HEK293 (cell line): Measurements from ENCODE around the gene ST6GALNAC1.

ENCODE experiments used
- GFI1B ChIP-seq: fragments of 450-650 bp; formaldehyde crosslinking; IDR thresholded peaks from 2 replicates; pipeline ENCODE4 v1.5.1; 2016; ENCODE audit warnings: missing biosample characterization, missing genetic modification characterization
- HOXA7 ChIP-seq: sonication (generic); formaldehyde crosslinking; IDR thresholded peaks from 2 replicates; pipeline ENCODE4 v1.8.1; 2022; ENCODE audit warnings: missing genetic modification reagents, borderline replicate concordance
- HOXD13 ChIP-seq: sonication (generic); formaldehyde crosslinking; IDR thresholded peaks from 2 replicates; pipeline ENCODE4 v1.8.0; 2022; ENCODE audit warnings: missing genetic modification reagents, borderline replicate concordance
- MYNN ChIP-seq: fragments of 450-650 bp; formaldehyde crosslinking; IDR thresholded peaks from 2 replicates; pipeline ENCODE4 v1.5.1; 2016; ENCODE audit warnings: missing biosample characterization, missing genetic modification characterization, borderline replicate concordance
- PRDM1 ChIP-seq: fragments of 450-650 bp; formaldehyde crosslinking; IDR thresholded peaks from 2 replicates; pipeline ENCODE4; 2016; ENCODE audit warnings: missing biosample characterization, missing genetic modification characterization
- REPIN1 ChIP-seq: fragments of 450-650 bp; formaldehyde crosslinking; IDR thresholded peaks from 2 replicates; pipeline ENCODE4 v1.5.1; 2017; ENCODE audit warnings: missing biosample characterization, missing genetic modification characterization, low read depth
- SCRT2 ChIP-seq: fragments of 450-650 bp; formaldehyde crosslinking; IDR thresholded peaks from 2 replicates; pipeline ENCODE4 v1.5.1; 2016; ENCODE audit warnings: missing biosample characterization, missing genetic modification characterization
- TRIM28 ChIP-seq: IDR thresholded peaks from 2 replicates; pipeline ENCODE4 v1.6.1; 2011; ENCODE audit warnings: low read length, control low read depth, borderline replicate concordance
- ZBTB21 ChIP-seq: fragments of 450-650 bp; formaldehyde crosslinking; IDR thresholded peaks from 2 replicates; pipeline ENCODE4 v1.5.1; 2017; ENCODE audit warnings: missing biosample characterization, missing genetic modification characterization
- ZBTB8A ChIP-seq: fragments of 450-650 bp; formaldehyde crosslinking; IDR thresholded peaks from 2 replicates; pipeline ENCODE4 v1.5.1; 2016; ENCODE audit warnings: missing biosample characterization, missing genetic modification characterization
- ZNF112 ChIP-seq: fragments of 450-650 bp; formaldehyde crosslinking; IDR thresholded peaks from 2 replicates; pipeline ENCODE4 v1.5.0; 2017; ENCODE audit warnings: missing biosample characterization, missing genetic modification characterization
- ZNF114 ChIP-seq: fragments of 450-650 bp; formaldehyde crosslinking; IDR thresholded peaks from 2 replicates; pipeline ENCODE4 v1.5.0; 2017; ENCODE audit warnings: missing biosample characterization, missing genetic modification characterization
- ZNF155 ChIP-seq: fragments of 450-650 bp; formaldehyde crosslinking; IDR thresholded peaks from 2 replicates; pipeline ENCODE4 v1.5.1; 2016; ENCODE audit warnings: missing biosample characterization, missing genetic modification characterization
- ZNF221 ChIP-seq: fragments of 450-650 bp; formaldehyde crosslinking; IDR thresholded peaks from 2 replicates; pipeline ENCODE4 v1.5.1; 2017; ENCODE audit warnings: missing biosample characterization, missing genetic modification characterization, borderline replicate concordance
- ZNF274 ChIP-seq, 2 experiments: fragments of 200-500 bp in 1 of 2; fragments of 450-650 bp in 1 of 2; sonication (Bioruptor generic) in 1 of 2; formaldehyde crosslinking in 1 of 2; IDR thresholded peaks; 2 replicates each; pipeline versions ENCODE4 v1.5.1 to v1.6.1; 2014 to 2016; ENCODE audit warnings: borderline replicate concordance in 1 of 2, inconsistent platforms in 1 of 2, low read length in 1 of 2, missing biosample characterization in 1 of 2, missing genetic modification characterization in 1 of 2
- ZNF280D ChIP-seq: fragments of 450-650 bp; formaldehyde crosslinking; IDR thresholded peaks from 2 replicates; pipeline ENCODE4 v1.5.1; 2016; ENCODE audit warnings: missing biosample characterization, missing genetic modification characterization
- ZNF302 ChIP-seq: fragments of 450-650 bp; formaldehyde crosslinking; IDR thresholded peaks from 2 replicates; pipeline ENCODE4 v1.5.1; 2016; ENCODE audit warnings: missing biosample characterization, missing genetic modification characterization, low read depth
- ZNF341 ChIP-seq: fragments of 450-650 bp; formaldehyde crosslinking; IDR thresholded peaks from 2 replicates; pipeline ENCODE4; 2016; ENCODE audit warnings: low read depth, missing biosample characterization, missing genetic modification characterization
- ZNF350 ChIP-seq: fragments of 450-650 bp; formaldehyde crosslinking; IDR thresholded peaks from 2 replicates; pipeline ENCODE4 v1.5.0; 2017; ENCODE audit warnings: missing biosample characterization, mild to moderate bottlenecking, missing genetic modification characterization
- ZNF354C ChIP-seq: fragments of 450-650 bp; formaldehyde crosslinking; IDR thresholded peaks from 2 replicates; pipeline ENCODE4 v1.5.1; 2016; ENCODE audit warnings: missing biosample characterization, missing genetic modification characterization, low read depth, borderline replicate concordance
- ZNF398 ChIP-seq: fragments of 450-650 bp; formaldehyde crosslinking; IDR thresholded peaks from 2 replicates; pipeline ENCODE4 v1.5.1; 2017; ENCODE audit warnings: missing biosample characterization, missing genetic modification characterization
- ZNF404 ChIP-seq: fragments of 450-650 bp; formaldehyde crosslinking; IDR thresholded peaks from 2 replicates; pipeline ENCODE4 v1.5.1; 2017; ENCODE audit warnings: missing biosample characterization, missing genetic modification characterization
- ZNF558 ChIP-seq: fragments of 450-650 bp; formaldehyde crosslinking; IDR thresholded peaks from 2 replicates; pipeline ENCODE4 v1.5.1; 2016; ENCODE audit warnings: missing biosample characterization, missing genetic modification characterization
- ZNF585B ChIP-seq: fragments of 450-650 bp; formaldehyde crosslinking; IDR thresholded peaks from 2 replicates; pipeline ENCODE4 v1.5.1; 2016; ENCODE audit warnings: missing biosample characterization, missing genetic modification characterization
- ZNF624 ChIP-seq: fragments of 450-650 bp; formaldehyde crosslinking; IDR thresholded peaks from 2 replicates; pipeline ENCODE4 v1.5.1; 2017; ENCODE audit warnings: missing biosample characterization, missing genetic modification characterization
- ZNF664 ChIP-seq: fragments of 450-650 bp; formaldehyde crosslinking; IDR thresholded peaks from 2 replicates; pipeline ENCODE4 v1.5.1; 2016; ENCODE audit warnings: missing biosample characterization, missing genetic modification characterization
- ZNF677 ChIP-seq: fragments of 450-650 bp; IDR thresholded peaks from 2 replicates; pipeline ENCODE4 v1.5.0; 2018; ENCODE audit warnings: missing biosample characterization, mild to moderate bottlenecking, missing genetic modification characterization, moderate library complexity
- ZNF707 ChIP-seq: fragments of 450-650 bp; formaldehyde crosslinking; IDR thresholded peaks from 2 replicates; pipeline ENCODE4 v1.5.1; 2016; ENCODE audit warnings: missing biosample characterization, missing genetic modification characterization
- ZNF76 ChIP-seq: fragments of 450-650 bp; formaldehyde crosslinking; IDR thresholded peaks from 2 replicates; pipeline ENCODE4; 2016; ENCODE audit warnings: low read depth, missing biosample characterization, missing genetic modification characterization, borderline replicate concordance
- ZNF843 ChIP-seq: fragments of 450-650 bp; formaldehyde crosslinking; IDR thresholded peaks from 2 replicates; pipeline ENCODE4 v1.5.1; 2016; ENCODE audit warnings: missing biosample characterization, missing genetic modification characterization
- ZSCAN18 ChIP-seq: fragments of 450-650 bp; formaldehyde crosslinking; IDR thresholded peaks from 2 replicates; pipeline ENCODE4 v1.5.1; 2016; ENCODE audit warnings: missing biosample characterization, missing genetic modification characterization
- TF ChIP-seq, protein P1 (sequence below): fragments of 450-650 bp; formaldehyde crosslinking; IDR thresholded peaks from 2 replicates; pipeline ENCODE4 v1.5.1; 2017; ENCODE audit warnings: missing biosample characterization, missing genetic modification characterization

Gene ST6GALNAC1

GRCh38 chr17:76671123-76671911, 27.8 kb upstream of the ST6GALNAC1 start (continued):
- TF ChIP-seq ZNF76 (tag by site-specific recombination) (peak; percentile 54), ZNF221 (tag by site-specific recombination) (no peak), ZNF350 (no peak), ZNF114 (tag by site-specific recombination) (no peak), REPIN1 (peak; percentile 85; the same call in 1 of the 2 replicates), ZNF558 (tag by site-specific recombination) (no peak), GFI1B (tag by site-specific recombination) (no peak), ZNF677 (tag by site-specific recombination) (no peak), ZNF843 (peak; percentile 84), TRIM28 (no peak), ZNF404 (tag by site-specific recombination) (no peak), ZBTB21 (tag by site-specific recombination) (peak; percentile 73; the same call in 1 of the 2 replicates), ZNF624 (tag by site-specific recombination) (peak; percentile 34; the same call in 1 of the 2 replicates), ZNF664 (no peak), ZNF155 (tag by site-specific recombination) (no peak), ZNF280D (tag by site-specific recombination) (0 out of 2 replicates have a peak, but pooled peaks have one; percentile 80), HOXD13 (CRISPR knock-in tag) (no peak), ZNF585B (tag by site-specific recombination) (peak; percentile 18; the same call in 1 of the 2 replicates), ZNF707 (no peak), ZSCAN18 (tag by site-specific recombination) (peak; percentile 90), HOXA7 (no peak), MYNN (tag by site-specific recombination) (peak; percentile 57; the same call in 1 of the 2 replicates), SCRT2 (tag by site-specific recombination) (no peak), ZNF274 (IDR thresholded peaks at IDR 0.05; ENCODE audit: low read length) (no peak), ZNF274 (tag by site-specific recombination; IDR thresholded peaks at IDR 0.05; ENCODE audit: borderline replicate concordance) (no peak), ZNF354C (tag by site-specific recombination) (no peak), PRDM1 (tag by site-specific recombination) (peak; percentile 93), ZNF398 (tag by site-specific recombination) (peak; percentile 84), ZNF112 (tag by site-specific recombination) (no peak), ZNF341 (tag by site-specific recombination) (peak; percentile 1; the same call in 1 of the 2 replicates), ZNF302 (no peak), ZBTB8A (tag by site-specific recombination) (peak; percentile 33; the same call in 1 of the 2 replicates)
- TF ChIP-seq, protein P1, sequence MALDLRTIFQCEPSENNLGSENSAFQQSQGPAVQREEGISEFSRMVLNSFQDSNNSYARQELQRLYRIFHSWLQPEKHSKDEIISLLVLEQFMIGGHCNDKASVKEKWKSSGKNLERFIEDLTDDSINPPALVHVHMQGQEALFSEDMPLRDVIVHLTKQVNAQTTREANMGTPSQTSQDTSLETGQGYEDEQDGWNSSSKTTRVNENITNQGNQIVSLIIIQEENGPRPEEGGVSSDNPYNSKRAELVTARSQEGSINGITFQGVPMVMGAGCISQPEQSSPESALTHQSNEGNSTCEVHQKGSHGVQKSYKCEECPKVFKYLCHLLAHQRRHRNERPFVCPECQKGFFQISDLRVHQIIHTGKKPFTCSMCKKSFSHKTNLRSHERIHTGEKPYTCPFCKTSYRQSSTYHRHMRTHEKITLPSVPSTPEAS (tag by site-specific recombination) = peak; percentile 96
